ENCODE data around the gene DNAJA3.

The DNAJA3 gene

GRCh38 chr16:4403133-4403949 is 22.3 kb upstream of the DNAJA3 start:
- Histone ChIP-seq H3K36me3 (ENCODE audit: insufficient read depth, low read depth, low read length) (no peaks in the 10 kb centered on the region), H3K9me3 (ENCODE audit: insufficient read depth, low read depth, low read length) (no peaks in the 10 kb centered on the region), H3K27me3 (ENCODE audit: insufficient read depth, low read length) (no peaks in the 10 kb centered on the region), H3K4me3 (ENCODE audit: low read length) (no peak overlapping the region), H3K9ac (ENCODE audit: low read depth, low read length) (no peak overlapping the region), H3K27ac (ENCODE audit: low read length) (no peak overlapping the region), H3K4me1 (ENCODE audit: insufficient read depth, low read length) (no peaks in the 10 kb centered on the region)

DNA sequence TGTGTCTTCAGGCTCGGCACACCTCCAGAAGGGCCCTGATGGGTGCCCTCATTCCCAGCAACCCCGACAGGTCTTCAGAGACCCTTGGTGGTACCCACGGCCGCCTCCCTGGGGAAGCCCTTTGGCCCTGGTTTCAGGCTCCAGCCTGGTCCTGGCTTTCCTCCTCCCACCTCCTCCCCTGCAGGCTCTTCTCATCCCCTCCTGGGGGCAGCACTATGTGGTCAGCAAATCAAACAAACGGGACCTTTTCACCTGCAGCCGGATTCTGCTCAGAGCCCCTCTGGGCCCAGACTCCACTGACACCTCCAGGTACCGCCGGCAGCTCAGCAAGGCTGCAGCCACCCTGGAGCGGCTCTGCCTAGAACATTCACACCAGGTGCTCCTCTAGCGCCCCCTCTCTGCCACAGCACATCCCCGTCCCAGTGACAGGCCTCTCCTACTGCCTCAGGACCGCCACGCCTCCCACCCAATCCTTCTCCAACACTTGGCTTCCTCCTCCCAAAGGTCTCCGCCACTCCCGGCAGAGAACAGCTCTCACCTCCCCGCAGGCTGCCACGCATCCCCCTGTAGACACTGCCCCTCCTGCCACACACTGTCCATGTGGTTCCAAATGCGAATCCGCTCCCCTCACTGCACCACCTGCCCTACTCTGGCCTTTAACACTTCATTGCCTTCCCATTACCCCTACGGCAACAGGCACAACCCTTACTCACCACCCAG is 21.3 kb upstream of the DNAJA3 start:
- Histone ChIP-seq H3K4me3 (ENCODE audit: low read length) (no peak overlapping the region), H3K4me1 (ENCODE audit: insufficient read depth, low read length) (no peaks in the 10 kb centered on the region), H3K27ac (ENCODE audit: low read length) (no peak overlapping the region), H3K9ac (ENCODE audit: low read depth, low read length) (no peak overlapping the region), H3K9me3 (ENCODE audit: insufficient read depth, low read depth, low read length) (no peaks in the 10 kb centered on the region), H3K36me3 (ENCODE audit: insufficient read depth, low read depth, low read length) (no peaks in the 10 kb centered on the region), H3K27me3 (ENCODE audit: insufficient read depth, low read length) (no peaks in the 10 kb centered on the region)

- Histone ChIP-seq H3K9me3 (ENCODE audit: insufficient read depth, low read depth, low read length) (no peaks in the 10 kb centered on the region), H3K27me3 (ENCODE audit: insufficient read depth, low read length) (no peaks in the 10 kb centered on the region), H3K36me3 (ENCODE audit: insufficient read depth, low read depth, low read length) (no peaks in the 10 kb centered on the region), H3K4me1 (ENCODE audit: insufficient read depth, low read length) (no peaks in the 10 kb centered on the region), H3K27ac (ENCODE audit: low read length) (no peak overlapping the region), H3K4me3 (ENCODE audit: low read length) (no peak overlapping the region), H3K9ac (ENCODE audit: low read depth, low read length) (no peak overlapping the region)
Measured at GRCh38 chr16:4404967-4405696, 20.5 kb upstream of the DNAJA3 start.

GRCh38 chr16:4407543-4408322 is 17.9 kb upstream of the DNAJA3 start:
- Histone ChIP-seq H3K27ac (ENCODE audit: low read length) (no peak overlapping the region), H3K4me3 (ENCODE audit: low read length) (no peak overlapping the region), H3K9ac (ENCODE audit: low read depth, low read length) (no peak overlapping the region), H3K36me3 (ENCODE audit: insufficient read depth, low read depth, low read length) (no peaks in the 10 kb centered on the region; the same call in 1 of the 2 replicates), H3K4me1 (ENCODE audit: insufficient read depth, low read length) (no peaks in the 10 kb centered on the region), H3K27me3 (ENCODE audit: insufficient read depth, low read length) (no peaks in the 10 kb centered on the region), H3K9me3 (ENCODE audit: insufficient read depth, low read depth, low read length) (no peaks in the 10 kb centered on the region)

DNA sequence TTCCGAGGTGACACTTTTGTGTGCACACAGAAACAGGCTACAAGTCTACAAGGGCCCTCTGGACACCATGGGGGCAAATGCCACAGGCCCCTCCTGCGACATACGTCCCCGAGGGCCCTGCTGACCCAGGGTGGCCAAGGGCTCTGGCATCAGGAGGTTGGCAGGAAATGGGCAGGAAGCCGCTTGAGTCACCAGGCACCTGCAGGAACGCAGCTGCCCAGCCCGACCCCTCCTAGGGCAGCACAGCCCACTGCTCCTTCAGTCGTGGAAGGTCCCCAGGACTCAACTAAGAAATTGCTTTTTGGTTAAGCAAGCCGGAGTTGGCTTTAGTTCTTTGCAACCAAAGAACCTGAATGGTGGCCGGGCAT is 17.4 kb upstream of the DNAJA3 start:
- Histone ChIP-seq H3K4me1 (ENCODE audit: insufficient read depth, low read length) (no peaks in the 10 kb centered on the region), H3K27ac (ENCODE audit: low read length) (no peak overlapping the region), H3K36me3 (ENCODE audit: insufficient read depth, low read depth, low read length) (no peaks in the 10 kb centered on the region; the same call in 1 of the 2 replicates), H3K9ac (ENCODE audit: low read depth, low read length) (no peak overlapping the region), H3K27me3 (ENCODE audit: insufficient read depth, low read length) (no peaks in the 10 kb centered on the region), H3K4me3 (ENCODE audit: low read length) (no peak overlapping the region), H3K9me3 (ENCODE audit: insufficient read depth, low read depth, low read length) (no peaks in the 10 kb centered on the region)

DNA sequence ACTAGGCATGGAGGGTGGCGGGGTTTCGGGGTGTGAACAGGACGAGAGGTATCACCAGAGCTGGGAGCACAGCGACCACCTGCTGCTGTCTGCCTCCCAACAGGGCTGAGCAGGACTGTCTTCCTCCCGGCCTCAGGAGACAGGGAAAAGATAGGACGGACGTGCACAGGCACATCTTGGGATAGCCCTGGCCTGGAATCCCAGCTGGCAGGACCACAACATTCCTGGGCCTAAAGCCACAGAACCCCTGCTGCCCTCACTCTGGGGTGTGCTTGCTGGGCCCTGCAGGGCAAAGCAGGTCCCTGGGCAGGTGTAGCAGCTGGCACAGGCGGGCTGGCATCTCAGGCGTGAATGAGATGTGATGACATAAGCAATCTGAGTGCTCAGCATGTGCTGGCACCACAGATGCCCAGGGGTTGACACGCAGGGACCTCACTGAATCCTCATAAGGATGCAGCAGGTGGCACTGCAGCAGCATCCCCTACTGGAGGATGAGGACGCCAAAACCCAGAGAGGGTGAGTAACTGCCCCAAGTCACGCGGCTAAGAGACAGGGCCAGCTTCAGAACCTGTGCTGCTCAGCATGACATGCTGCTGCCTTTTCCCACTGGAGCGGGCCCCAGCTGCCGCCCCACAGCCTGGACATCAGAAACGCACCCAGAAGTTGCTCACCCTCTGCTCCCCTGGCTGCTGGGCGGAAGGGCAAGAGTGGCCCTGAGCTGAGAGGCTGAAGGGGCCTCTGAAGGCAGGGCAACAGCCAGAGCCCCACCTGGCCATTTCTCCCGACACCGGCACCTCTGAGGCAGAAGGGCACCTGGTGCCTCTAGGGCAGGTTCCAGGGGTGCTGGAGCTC is 16.4 kb upstream of the DNAJA3 start:
- no peaks in the 10 kb centered on the region; the same call in 1 of the 2 replicates for H3K36me3 ChIP-seq (ENCODE audit: insufficient read depth, low read depth, low read length)
- no peaks in the 10 kb centered on the region for H3K4me1 ChIP-seq (ENCODE audit: insufficient read depth, low read length)
- H3K27ac ChIP-seq (ENCODE audit: low read length) = no peak overlapping the region
- H3K9ac ChIP-seq (ENCODE audit: low read depth, low read length) = no peak overlapping the region
- H3K27me3 ChIP-seq (ENCODE audit: insufficient read depth, low read length) = no peaks in the 10 kb centered on the region
- H3K4me3 ChIP-seq (ENCODE audit: low read length) = no peak overlapping the region
- H3K9me3 ChIP-seq (ENCODE audit: insufficient read depth, low read depth, low read length) = no peaks in the 10 kb centered on the region

DNA sequence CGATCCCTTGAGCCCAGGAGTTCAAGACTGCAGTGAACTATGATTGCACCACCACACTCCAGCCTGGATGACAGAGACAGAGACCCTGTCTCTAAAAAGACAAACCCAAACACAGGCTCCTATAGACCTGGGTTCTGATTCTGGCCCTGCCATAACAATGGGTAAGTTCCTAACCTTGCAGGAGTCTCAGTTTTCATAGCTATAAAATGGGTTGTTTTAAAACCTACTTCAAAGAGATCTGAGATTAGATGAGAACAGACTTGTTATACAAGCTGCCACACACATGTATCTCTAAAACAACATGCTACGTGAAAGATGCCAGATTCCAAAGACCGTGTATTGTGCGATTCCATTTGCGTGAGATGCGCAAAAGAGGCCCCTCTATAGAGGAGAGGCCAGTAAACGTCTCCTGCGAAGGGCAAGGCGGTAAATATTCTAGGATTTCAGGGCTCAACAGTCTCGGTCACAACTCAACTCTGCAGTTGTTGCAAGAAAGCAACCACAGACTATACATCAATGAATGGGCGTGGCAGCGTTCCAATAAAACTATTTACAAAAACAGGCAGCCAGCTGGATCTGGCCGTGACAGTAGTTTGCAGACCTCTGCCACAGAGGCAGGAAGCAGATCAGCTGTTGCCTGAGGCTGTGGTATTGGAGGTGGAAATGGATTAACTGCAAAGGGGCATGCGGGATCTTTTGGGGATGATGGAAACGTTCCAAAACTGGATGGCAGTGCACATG is 15.2 kb upstream of the DNAJA3 start:
- Histone ChIP-seq H3K4me1 (ENCODE audit: insufficient read depth, low read length) (no peaks in the 10 kb centered on the region), H3K36me3 (ENCODE audit: insufficient read depth, low read depth, low read length) (no peaks in the 10 kb centered on the region; the same call in 1 of the 2 replicates), H3K4me3 (ENCODE audit: low read length) (no peak overlapping the region), H3K27me3 (ENCODE audit: insufficient read depth, low read length) (peaks cover 6% of the 10 kb centered on the region; the same call in 1 of the 2 replicates), H3K9me3 (ENCODE audit: insufficient read depth, low read depth, low read length) (no peaks in the 10 kb centered on the region), H3K9ac (ENCODE audit: low read depth, low read length) (no peak overlapping the region), H3K27ac (ENCODE audit: low read length) (no peak overlapping the region)

DNA sequence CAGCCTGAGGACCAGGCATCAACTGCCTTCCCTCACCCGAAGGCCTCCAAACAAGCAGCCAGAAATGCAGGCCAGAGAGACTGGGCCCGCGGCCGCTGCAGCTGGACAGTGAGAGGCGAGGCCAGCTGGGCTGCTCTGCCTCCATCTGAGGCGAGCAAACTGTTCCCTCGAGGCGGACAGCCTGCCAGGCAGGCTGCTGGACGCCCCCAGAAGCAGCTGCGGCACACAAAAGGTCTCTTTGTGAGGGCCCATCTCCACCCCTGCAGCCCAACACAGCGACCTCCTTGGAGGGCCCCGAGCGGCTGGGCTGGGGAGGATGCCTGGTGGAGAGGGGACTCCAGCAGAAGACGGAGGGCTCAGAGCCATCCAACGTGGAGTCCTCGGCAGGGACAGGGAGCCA is 14.0 kb upstream of the DNAJA3 start:
- no peaks in the 10 kb centered on the region for H3K9me3 ChIP-seq (ENCODE audit: insufficient read depth, low read depth, low read length)
- peaks cover 8% of the 10 kb centered on the region; the same call in 1 of the 2 replicates for H3K27me3 ChIP-seq (ENCODE audit: insufficient read depth, low read length)
- H3K9ac ChIP-seq (ENCODE audit: low read depth, low read length) = no peak overlapping the region
- no peaks in the 10 kb centered on the region for H3K4me1 ChIP-seq (ENCODE audit: insufficient read depth, low read length)
- H3K4me3 ChIP-seq (ENCODE audit: low read length) = no peak overlapping the region
- no peaks in the 10 kb centered on the region; the same call in 1 of the 2 replicates for H3K36me3 ChIP-seq (ENCODE audit: insufficient read depth, low read depth, low read length)
- no peak overlapping the region for H3K27ac ChIP-seq (ENCODE audit: low read length)

- no peak overlapping the region for H3K27ac ChIP-seq (ENCODE audit: low read length)
Measured at GRCh38 chr16:4412159-4412558, 13.5 kb upstream of the DNAJA3 start.

GRCh38 chr16:4412854-4413253 is 12.8 kb upstream of the DNAJA3 start:
- Histone ChIP-seq H3K9me3 (ENCODE audit: insufficient read depth, low read depth, low read length) (no peaks in the 10 kb centered on the region), H3K27me3 (ENCODE audit: insufficient read depth, low read length) (peaks cover 8% of the 10 kb centered on the region; the same call in 1 of the 2 replicates), H3K9ac (ENCODE audit: low read depth, low read length) (no peak overlapping the region), H3K4me3 (ENCODE audit: low read length) (no peak overlapping the region), H3K27ac (ENCODE audit: low read length) (no peak overlapping the region), H3K4me1 (ENCODE audit: insufficient read depth, low read length) (no peaks in the 10 kb centered on the region), H3K36me3 (ENCODE audit: insufficient read depth, low read depth, low read length) (no peaks in the 10 kb centered on the region; the same call in 1 of the 2 replicates)

More at GRCh38 chr16:4412159-4412558, 13.5 kb upstream of the DNAJA3 start:
- H3K36me3 ChIP-seq (ENCODE audit: insufficient read depth, low read depth, low read length) = no peaks in the 10 kb centered on the region; the same call in 1 of the 2 replicates
- H3K9me3 ChIP-seq (ENCODE audit: insufficient read depth, low read depth, low read length) = no peaks in the 10 kb centered on the region
- no peaks in the 10 kb centered on the region for H3K4me1 ChIP-seq (ENCODE audit: insufficient read depth, low read length)
- H3K9ac ChIP-seq (ENCODE audit: low read depth, low read length) = no peak overlapping the region
- H3K4me3 ChIP-seq (ENCODE audit: low read length) = no peak overlapping the region
- H3K27me3 ChIP-seq (ENCODE audit: insufficient read depth, low read length) = peaks cover 8% of the 10 kb centered on the region; the same call in 1 of the 2 replicates

Data from iPS-20b (cell line).